Astrocyte (in vitro differentiated cells and primary cell): ENCODE data around the gene IL32. TPM values are rescaled to one million over a fixed set of nuclear protein-coding genes. Genes with fewer than 3 reads are reported as not detected.

ENCODE experiments used
- DNase-seq: peaks from one replicate; pipeline ENCODE4 v3.0.0-alpha.2; 2010; ENCODE audit warnings: low read depth
- FAIRE-seq: peaks from 2 replicates; lab custom pipeline; 2011; peaks lifted over from hg19 to GRCh38; lab: Jason Lieb, UNC
- H2AFZ ChIP-seq: 2 replicates; pipeline ENCODE4 v1.6.0; 2012; ENCODE audit warnings: low read depth, low read length, inconsistent platforms
- H3K27ac ChIP-seq: 2 replicates; pipeline ENCODE4 v1.5.1; 2011; ENCODE audit warnings: low read depth, low read length, inconsistent platforms
- H3K27me3 ChIP-seq: 2 replicates; pipeline ENCODE4 v1.6.0; 2011; ENCODE audit warnings: low read length, inconsistent platforms; ENCODE audit not compliant: insufficient read depth
- H3K36me3 ChIP-seq: 2 replicates; pipeline ENCODE4 v1.5.1; 2011; ENCODE audit warnings: low read length, inconsistent platforms; ENCODE audit not compliant: insufficient read depth
- H3K4me1 ChIP-seq: 2 replicates; pipeline ENCODE4 v1.5.1; 2011; ENCODE audit warnings: low read length, inconsistent platforms; ENCODE audit not compliant: insufficient read depth
- H3K4me2 ChIP-seq: 2 replicates; pipeline ENCODE4 v1.6.0; 2012; ENCODE audit warnings: low read length, inconsistent platforms
- H3K4me3 ChIP-seq: 2 replicates; pipeline ENCODE4 v1.5.1; 2011; ENCODE audit warnings: low read depth, mild to moderate bottlenecking, low read length, inconsistent platforms; ENCODE audit not compliant: insufficient read depth
- H3K79me2 ChIP-seq: 2 replicates; pipeline ENCODE4 v1.6.0; 2012; ENCODE audit warnings: mild to moderate bottlenecking, low read length, inconsistent platforms; ENCODE audit not compliant: insufficient read depth
- H3K9ac ChIP-seq: 2 replicates; pipeline ENCODE4 v1.6.0; 2012; ENCODE audit warnings: mild to moderate bottlenecking, low read length, inconsistent platforms
- H3K9me3 ChIP-seq: 2 replicates; pipeline ENCODE4 v1.5.1; 2012; ENCODE audit warnings: low read depth, mild to moderate bottlenecking, low read length, inconsistent platforms; ENCODE audit not compliant: insufficient read depth
- H4K20me1 ChIP-seq: 2 replicates; pipeline ENCODE4 v1.6.0; 2012; ENCODE audit warnings: low read length, inconsistent platforms; ENCODE audit not compliant: insufficient read depth
- H3K27ac Mint-ChIP-seq: one replicate; pipeline ENCODE4 v1.8.0; 2021; ENCODE audit warnings: mild to moderate bottlenecking, mixed read lengths; ENCODE audit not compliant: unreplicated experiment
- H3K27me3 Mint-ChIP-seq: one replicate; pipeline ENCODE4 v1.8.0; 2021; ENCODE audit warnings: low read depth, mixed read lengths; ENCODE audit not compliant: unreplicated experiment
- H3K36me3 Mint-ChIP-seq: one replicate; pipeline ENCODE4 v1.8.0; 2021; ENCODE audit warnings: low read depth, mixed read lengths; ENCODE audit not compliant: unreplicated experiment
- H3K4me1 Mint-ChIP-seq: one replicate; pipeline ENCODE4 v1.8.0; 2021; ENCODE audit warnings: low read depth, mixed read lengths; ENCODE audit not compliant: unreplicated experiment
- H3K4me3 Mint-ChIP-seq: one replicate; pipeline ENCODE4 v1.8.0; 2021; ENCODE audit warnings: mild to moderate bottlenecking, moderate library complexity, mixed read lengths; ENCODE audit not compliant: unreplicated experiment
- H3K9me3 Mint-ChIP-seq: one replicate; pipeline ENCODE4 v1.8.0; 2021; ENCODE audit warnings: mild to moderate bottlenecking, mixed read lengths; ENCODE audit not compliant: unreplicated experiment
- EZH2 ChIP-seq: IDR thresholded peaks from 2 replicates; pipeline ENCODE4 v1.6.1; 2012; ENCODE audit warnings: mild to moderate bottlenecking, low read length, inconsistent platforms; ENCODE audit not compliant: insufficient read depth
- total RNA-seq: library from RNA; stranded (reverse); gene quantifications from 2 replicates; pipeline ENCODE4 v1.2.1, GENCODE V29; 2021
- TF ChIP-seq, protein P1 (sequence below): IDR thresholded peaks from 2 replicates; pipeline ENCODE4 v1.5.1; 2011; ENCODE audit warnings: low read depth, mild to moderate bottlenecking, inconsistent platforms, low read length, moderate library complexity; ENCODE audit not compliant: insufficient read depth

The IL32 gene
- total RNA-seq, 1 donor from 2014 or later = 43.8 TPM

DNA sequence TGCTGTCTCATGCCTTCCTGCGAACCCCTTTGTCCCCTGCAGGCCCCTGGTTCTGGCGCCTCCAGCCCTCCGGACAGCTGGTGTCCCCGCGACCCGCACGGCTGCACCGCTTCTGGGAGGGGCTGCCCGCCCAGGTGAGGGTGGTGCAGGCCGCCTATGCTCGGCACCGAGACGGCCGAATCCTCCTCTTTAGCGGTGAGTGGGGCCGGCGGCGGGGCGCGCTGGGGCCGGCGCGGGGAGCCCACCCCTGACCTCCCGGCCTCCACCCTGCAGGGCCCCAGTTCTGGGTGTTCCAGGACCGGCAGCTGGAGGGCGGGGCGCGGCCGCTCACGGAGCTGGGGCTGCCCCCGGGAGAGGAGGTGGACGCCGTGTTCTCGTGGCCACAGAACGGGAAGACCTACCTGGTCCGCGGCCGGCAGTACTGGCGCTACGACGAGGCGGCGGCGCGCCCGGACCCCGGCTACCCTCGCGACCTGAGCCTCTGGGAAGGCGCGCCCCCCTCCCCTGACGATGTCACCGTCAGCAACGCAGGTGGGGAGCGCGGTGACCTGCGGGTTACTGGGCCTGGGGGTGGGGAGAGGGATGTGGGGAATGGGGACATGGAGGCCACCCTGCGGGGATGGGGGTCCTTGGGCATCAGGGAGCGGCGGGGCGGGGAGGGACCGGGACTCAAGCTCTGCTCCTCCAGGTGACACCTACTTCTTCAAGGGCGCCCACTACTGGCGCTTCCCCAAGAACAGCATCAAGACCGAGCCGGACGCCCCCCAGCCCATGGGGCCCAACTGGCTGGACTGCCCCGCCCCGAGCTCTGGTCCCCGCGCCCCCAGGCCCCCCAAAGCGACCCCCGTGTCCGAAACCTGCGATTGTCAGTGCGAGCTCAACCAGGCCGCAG is 7.1 kb upstream of the IL32 start:
- H3K27me3 Mint-ChIP-seq = peaks cover 6% of the 10 kb centered on the region
- peaks cover 10% of the 10 kb centered on the region for H3K36me3 Mint-ChIP-seq
- no peaks in the 10 kb centered on the region for H3K4me1 Mint-ChIP-seq
- peak overlapping the region; percentile 73 for H3K4me3 ChIP-seq
- DNase-seq = no peak
- peak overlapping the region; percentile 86 for H3K4me3 Mint-ChIP-seq
- peaks cover 10% of the 10 kb centered on the region for H3K4me1 ChIP-seq
- H3K27me3 ChIP-seq = no peaks in the 10 kb centered on the region
- peak overlapping the region; percentile 96 for H2AFZ ChIP-seq
- H3K4me2 ChIP-seq = peak overlapping the region; percentile 93
- H3K9me3 Mint-ChIP-seq = peaks cover 3% of the 10 kb centered on the region
- no peaks in the 10 kb centered on the region for H3K79me2 ChIP-seq
- TF ChIP-seq, protein P1, sequence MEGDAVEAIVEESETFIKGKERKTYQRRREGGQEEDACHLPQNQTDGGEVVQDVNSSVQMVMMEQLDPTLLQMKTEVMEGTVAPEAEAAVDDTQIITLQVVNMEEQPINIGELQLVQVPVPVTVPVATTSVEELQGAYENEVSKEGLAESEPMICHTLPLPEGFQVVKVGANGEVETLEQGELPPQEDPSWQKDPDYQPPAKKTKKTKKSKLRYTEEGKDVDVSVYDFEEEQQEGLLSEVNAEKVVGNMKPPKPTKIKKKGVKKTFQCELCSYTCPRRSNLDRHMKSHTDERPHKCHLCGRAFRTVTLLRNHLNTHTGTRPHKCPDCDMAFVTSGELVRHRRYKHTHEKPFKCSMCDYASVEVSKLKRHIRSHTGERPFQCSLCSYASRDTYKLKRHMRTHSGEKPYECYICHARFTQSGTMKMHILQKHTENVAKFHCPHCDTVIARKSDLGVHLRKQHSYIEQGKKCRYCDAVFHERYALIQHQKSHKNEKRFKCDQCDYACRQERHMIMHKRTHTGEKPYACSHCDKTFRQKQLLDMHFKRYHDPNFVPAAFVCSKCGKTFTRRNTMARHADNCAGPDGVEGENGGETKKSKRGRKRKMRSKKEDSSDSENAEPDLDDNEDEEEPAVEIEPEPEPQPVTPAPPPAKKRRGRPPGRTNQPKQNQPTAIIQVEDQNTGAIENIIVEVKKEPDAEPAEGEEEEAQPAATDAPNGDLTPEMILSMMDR = no peak
- TF ChIP-seq EZH2 = peak; percentile 55
- peak overlapping the region; percentile 85 for H3K9ac ChIP-seq
- H4K20me1 ChIP-seq = peaks cover 3% of the 10 kb centered on the region
- H3K36me3 ChIP-seq = no peaks in the 10 kb centered on the region
- no peaks in the 10 kb centered on the region for H3K9me3 ChIP-seq
- no peak for FAIRE-seq
- H3K27ac ChIP-seq = peak overlapping the region; percentile 50
- no peak overlapping the region for H3K27ac Mint-ChIP-seq

DNA sequence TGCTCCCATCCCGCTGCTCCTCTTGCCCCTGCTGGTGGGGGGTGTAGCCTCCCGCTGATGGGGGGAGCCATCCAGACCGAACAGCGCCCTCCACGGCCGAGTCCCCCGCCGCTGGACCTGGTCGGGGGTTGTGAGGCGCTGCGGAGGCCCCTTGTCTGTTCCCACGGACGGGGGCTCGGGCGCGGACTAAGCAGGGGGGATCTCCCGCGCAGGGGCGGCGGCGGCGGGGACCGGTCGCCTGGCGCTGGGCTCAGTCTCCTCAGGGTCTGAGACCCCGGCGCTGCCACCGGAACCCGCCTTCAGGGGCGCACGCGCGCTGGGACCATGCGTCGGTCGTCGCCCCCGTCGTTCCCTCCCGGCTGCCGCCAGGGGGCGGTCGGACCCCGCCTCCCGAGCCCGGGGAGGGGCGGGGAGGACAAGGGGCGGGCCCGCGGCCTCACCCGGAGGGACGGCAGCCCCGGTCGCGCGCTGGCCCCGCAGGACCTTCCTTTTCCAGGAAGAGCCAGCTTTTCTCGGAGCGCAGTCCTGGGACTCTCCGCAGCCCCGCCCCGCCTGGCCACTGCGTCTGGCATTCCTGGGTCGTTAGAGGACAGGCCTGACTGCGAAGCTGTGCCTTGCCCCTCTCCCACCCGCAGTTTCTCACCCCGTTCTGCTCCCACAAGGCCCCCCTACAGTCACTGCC is 6.3 kb upstream of the IL32 start:
- H3K27me3 ChIP-seq = peaks cover 2% of the 10 kb centered on the region
- Mint-ChIP-seq H3K9me3 (peaks cover 3% of the 10 kb centered on the region), H3K27me3 (peaks cover 6% of the 10 kb centered on the region), H3K36me3 (peaks cover 10% of the 10 kb centered on the region), H3K4me1 (no peaks in the 10 kb centered on the region), H3K4me3 (peak overlapping the region; percentile 86), H3K27ac (no peak overlapping the region)
- no peaks in the 10 kb centered on the region for H3K36me3 ChIP-seq
- H3K9ac ChIP-seq = peak overlapping the region; percentile 85
- DNase-seq (peak; percentile 62), FAIRE-seq (no peak)
- peak overlapping the region; percentile 73 for H3K4me3 ChIP-seq
- H3K9me3 ChIP-seq = no peaks in the 10 kb centered on the region
- H2AFZ ChIP-seq = peak overlapping the region; percentile 96
- no peaks in the 10 kb centered on the region for H4K20me1 ChIP-seq
- H3K4me1 ChIP-seq = peaks cover 10% of the 10 kb centered on the region
- TF ChIP-seq, protein P1 = peak; percentile 36
- no peak for TF ChIP-seq EZH2
- H3K27ac ChIP-seq = peak overlapping the region; percentile 50
- H3K4me2 ChIP-seq = peak overlapping the region; percentile 93
- no peaks in the 10 kb centered on the region for H3K79me2 ChIP-seq
